OCI-LY7 (cell line): ENCODE measurements around the gene NPAS2. TPM values are rescaled to one million over a fixed set of nuclear protein-coding genes. Genes with fewer than 3 reads are reported as not detected.
A peak's percentile ranks its signal among the peaks of the same experiment; 100 is the strongest.

Experiments
- BruUV-seq: library from RNA; stranded (reverse); fragments of 400-500 nt; replicated peaks from 2 replicates; lab custom pipeline; 2021; lab: Mats Ljungman, UMichigan
- CTCF ChIA-PET: fragments of 300-600 bp; sonication (Branson Sonifier 250); formaldehyde crosslinking; loops from one replicate; lab custom pipeline; 2022; ENCODE audit warnings: antibody characterized with exemption; ENCODE audit not compliant: unreplicated experiment; lab: Charles Lee
- POLR2A ChIA-PET: fragments of 300-600 bp; sonication (Branson Sonifier 250); formaldehyde crosslinking; loops from one replicate; lab custom pipeline; 2022; ENCODE audit warnings: antibody characterized with exemption; lab: Charles Lee
- DNase-seq: peaks from one replicate; pipeline ENCODE4 v3.0.0-alpha.2; 2015; ENCODE audit warnings: low spot score
- H2AFZ ChIP-seq: fragments of 200-600 bp; sonication (generic), shearing (Covaris generic); 2 replicates; pipeline ENCODE4 v1.6.1; 2014; ENCODE audit warnings: mild to moderate bottlenecking, antibody characterized with exemption, low read length, moderate library complexity
- H3K27ac ChIP-seq: fragments of 200-600 bp; sonication (generic); 2 replicates; pipeline ENCODE4 v1.5.1; 2014; ENCODE audit warnings: mixed run types, low read depth, mild to moderate bottlenecking, moderate library complexity, low read length, inconsistent platforms; ENCODE audit not compliant: poor library complexity, severe bottlenecking
- H3K36me3 ChIP-seq: fragments of 200-600 bp; sonication (generic); 2 replicates; pipeline ENCODE4 v1.6.1; 2014; ENCODE audit warnings: mild to moderate bottlenecking, antibody characterized with exemption, low read length, moderate library complexity, mixed read lengths; ENCODE audit not compliant: insufficient read depth
- H3K4me1 ChIP-seq: fragments of 200-600 bp; sonication (generic); 2 replicates; pipeline ENCODE4 v1.5.1; 2014; ENCODE audit warnings: mild to moderate bottlenecking, low read length; ENCODE audit not compliant: insufficient read depth, poor library complexity, severe bottlenecking
- H3K4me2 ChIP-seq: fragments of 200-600 bp; sonication (generic); 2 replicates; pipeline ENCODE4 v1.6.1; 2014; ENCODE audit warnings: mild to moderate bottlenecking, low read length
- H3K4me3 ChIP-seq: fragments of 200-600 bp; sonication (generic); 2 replicates; pipeline ENCODE4 v1.5.1; 2014; ENCODE audit warnings: mild to moderate bottlenecking, low read depth, low read length; ENCODE audit not compliant: poor library complexity, severe bottlenecking
- H3K79me2 ChIP-seq: fragments of 200-600 bp; sonication (generic); 2 replicates; pipeline ENCODE4 v1.6.1; 2016; ENCODE audit warnings: low read depth, mild to moderate bottlenecking, low read length, moderate library complexity, mixed read lengths; ENCODE audit not compliant: insufficient read depth
- H3K9me2 ChIP-seq: fragments of 200-600 bp; sonication (generic); 2 replicates; pipeline ENCODE4 v1.6.1; 2016; ENCODE audit warnings: mild to moderate bottlenecking, low read length, mixed read lengths; ENCODE audit not compliant: insufficient read depth
- H3K9me3 ChIP-seq: fragments of 200-600 bp; sonication (generic); 2 replicates; pipeline ENCODE4 v1.6.1; 2014; ENCODE audit warnings: mild to moderate bottlenecking, mixed run types, low read length, mixed read lengths
- H4K20me1 ChIP-seq: fragments of 200-600 bp; sonication (generic); 2 replicates; pipeline ENCODE4 v1.6.1; 2014; ENCODE audit warnings: mild to moderate bottlenecking, antibody characterized with exemption, low read length, moderate library complexity, mixed read lengths; ENCODE audit not compliant: insufficient read depth
- CTCF ChIP-seq: fragments of 200-600 bp; sonication (generic); conservative IDR thresholded peaks from 2 replicates; pipeline ENCODE4 v1.5.1; 2014; ENCODE audit warnings: mild to moderate bottlenecking, antibody characterized with exemption, low read length, moderate library complexity, mixed read lengths
- EZH2phosphoT487 ChIP-seq: fragments of 200-600 bp; sonication (generic); IDR thresholded peaks from 2 replicates; pipeline ENCODE4 v1.6.1; 2018; ENCODE audit warnings: low read depth, borderline replicate concordance, mild to moderate bottlenecking, mixed run types, antibody characterized with exemption, low read length, moderate library complexity, mixed read lengths
- intact Hi-C: fragments of 100-400 bp; cut with micrococcal nuclease; formaldehyde crosslinking; loops from one replicate; pipeline ENCODE4 v1.10.0; 2022; ENCODE audit not compliant: unreplicated experiment
- total RNA-seq, 2 experiments: library from RNA; depleted of rRNA in 1 of 2; stranded (reverse); fragments of >200 nt in 1 of 2; shearing (Covaris generic) in 1 of 2; gene quantifications; 2 replicates each; pipeline ENCODE4 v1.2.3, GENCODE V29; 2014 to 2022

Gene NPAS2
- total RNA-seq, 2 experiments from 2014 or later, result not detected

GRCh38 chr2:100870652-100871531 lies 51.0 kb downstream of the NPAS2 start:
- BruUV-seq, result no TSS peak
- Histone ChIP-seq H2AFZ (no peak overlapping the region), H3K79me2 (no peaks in the 10 kb centered on the region), H3K9me3 (no peaks in the 10 kb centered on the region), H3K4me1 (no peaks in the 10 kb centered on the region), H3K4me3 (no peak overlapping the region), H4K20me1 (no peaks in the 10 kb centered on the region), H3K4me2 (no peak overlapping the region), H3K9me2 (no peaks in the 10 kb centered on the region), H3K36me3 (no peaks in the 10 kb centered on the region), H3K27ac (no peak overlapping the region)
- TF ChIP-seq EZH2phosphoT487 (no peak), CTCF (peak; percentile 49; the same call in 1 of the 2 replicates)
- no peak for DNase-seq
- POLR2A ChIA-PET, result no interaction called here
- CTCF ChIA-PET, result no interaction called here
- intact Hi-C loops, result no loop called here

GRCh38 chr2:100875516-100876230 lies 55.7 kb downstream of the NPAS2 start:
- no peaks in the 10 kb centered on the region for H3K79me2 ChIP-seq
- no peak for DNase-seq
- no peaks in the 10 kb centered on the region for H3K36me3 ChIP-seq
- no peak overlapping the region for H3K4me2 ChIP-seq
- intact Hi-C loops, result no loop called here
- no peak overlapping the region for H2AFZ ChIP-seq
- no peak overlapping the region for H3K27ac ChIP-seq
- no peaks in the 10 kb centered on the region for H3K9me2 ChIP-seq
- CTCF ChIA-PET, result interaction anchor here (0.6 kb wide), 1 partner anchor 1948 kb away, joined by 5 read pairs; no protein-coding TSS in a partner anchor
- H3K9me3 ChIP-seq, result no peaks in the 10 kb centered on the region
- H3K4me3 ChIP-seq, result no peak overlapping the region
- POLR2A ChIA-PET, result no interaction called here
- H4K20me1 ChIP-seq, result no peaks in the 10 kb centered on the region
- H3K4me1 ChIP-seq, result no peaks in the 10 kb centered on the region
- no TSS peak for BruUV-seq
- no peak for TF ChIP-seq CTCF
- no peak for TF ChIP-seq EZH2phosphoT487
